SH-SY5Y (cell line): ENCODE data around the gene MICAL3.

Experiments used
- GATA2 ChIP-seq: IDR thresholded peaks from 2 replicates; pipeline ENCODE4 v1.6.1; 2011; ENCODE audit warnings: mild to moderate bottlenecking, low read depth, low read length
- GATA3 ChIP-seq: IDR thresholded peaks from 2 replicates; pipeline ENCODE4 v1.6.1; 2011; ENCODE audit warnings: low read depth, mild to moderate bottlenecking, low read length, moderate library complexity

DNA sequence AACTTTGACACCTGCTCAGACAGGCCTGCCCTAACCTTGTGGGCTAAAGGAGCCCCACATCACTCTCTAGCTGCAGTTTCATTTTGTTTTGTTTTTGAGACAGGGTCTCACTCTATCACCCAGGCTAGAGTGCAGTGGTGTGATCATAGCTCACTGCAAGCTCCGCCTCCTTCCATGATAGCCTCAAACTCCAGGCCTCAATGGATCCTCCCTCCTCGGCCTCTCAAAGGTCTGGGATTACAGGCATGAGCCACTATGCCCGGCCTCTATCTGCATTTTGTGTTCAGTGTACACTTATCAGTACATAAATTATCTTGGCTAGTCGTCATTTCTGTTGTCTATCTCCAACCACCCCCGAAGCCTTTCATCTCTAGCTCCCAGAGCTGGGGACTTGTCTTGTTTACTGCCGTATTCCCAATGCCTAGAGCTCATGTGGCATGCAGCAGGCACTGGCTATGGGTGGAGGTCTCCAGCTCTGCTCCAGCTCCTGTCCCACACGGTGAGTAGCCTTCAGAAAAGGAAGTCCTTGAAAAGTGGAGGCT, 31.3 kb upstream of the MICAL3 start:
- TF ChIP-seq GATA2 (no peak), GATA3 (no peak)
